Measurements from ENCODE around the gene CNTNAP2.
A peak's percentile ranks its signal among the peaks of the same experiment; 100 is the strongest.

The CNTNAP2 gene

GRCh38 chr7:146355216-146355615 lies 238.6 kb downstream of the CNTNAP2 start:
- TF ChIP-seq, protein P1, sequence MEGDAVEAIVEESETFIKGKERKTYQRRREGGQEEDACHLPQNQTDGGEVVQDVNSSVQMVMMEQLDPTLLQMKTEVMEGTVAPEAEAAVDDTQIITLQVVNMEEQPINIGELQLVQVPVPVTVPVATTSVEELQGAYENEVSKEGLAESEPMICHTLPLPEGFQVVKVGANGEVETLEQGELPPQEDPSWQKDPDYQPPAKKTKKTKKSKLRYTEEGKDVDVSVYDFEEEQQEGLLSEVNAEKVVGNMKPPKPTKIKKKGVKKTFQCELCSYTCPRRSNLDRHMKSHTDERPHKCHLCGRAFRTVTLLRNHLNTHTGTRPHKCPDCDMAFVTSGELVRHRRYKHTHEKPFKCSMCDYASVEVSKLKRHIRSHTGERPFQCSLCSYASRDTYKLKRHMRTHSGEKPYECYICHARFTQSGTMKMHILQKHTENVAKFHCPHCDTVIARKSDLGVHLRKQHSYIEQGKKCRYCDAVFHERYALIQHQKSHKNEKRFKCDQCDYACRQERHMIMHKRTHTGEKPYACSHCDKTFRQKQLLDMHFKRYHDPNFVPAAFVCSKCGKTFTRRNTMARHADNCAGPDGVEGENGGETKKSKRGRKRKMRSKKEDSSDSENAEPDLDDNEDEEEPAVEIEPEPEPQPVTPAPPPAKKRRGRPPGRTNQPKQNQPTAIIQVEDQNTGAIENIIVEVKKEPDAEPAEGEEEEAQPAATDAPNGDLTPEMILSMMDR (conservative IDR thresholded peaks at IDR 0.05; ENCODE audit: control insufficient read depth, insufficient read depth, low read depth, low read length) = no peak
- no peak for DNase-seq (ENCODE audit: low read depth)

DNA sequence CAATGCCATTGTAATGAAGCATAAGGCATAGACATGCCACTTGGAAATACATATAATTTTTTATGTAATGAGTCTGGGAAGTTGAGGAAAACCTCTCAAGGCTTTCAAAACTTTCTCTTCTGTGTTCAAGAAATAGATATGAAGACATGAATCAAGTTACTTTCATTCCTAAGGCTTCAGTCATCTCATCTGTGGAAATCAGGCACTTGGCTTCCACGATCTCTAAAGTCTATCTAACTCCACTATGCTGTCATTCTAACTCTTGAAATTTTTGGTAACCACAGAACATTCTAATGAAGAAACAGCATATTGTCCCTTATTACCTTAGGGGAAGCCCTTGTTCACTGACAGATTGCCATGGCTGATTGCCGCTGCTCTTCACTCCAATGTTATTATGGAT lies 242.6 kb downstream of the CNTNAP2 start:
- TF ChIP-seq, protein P1 (conservative IDR thresholded peaks at IDR 0.05; ENCODE audit: control insufficient read depth, insufficient read depth, low read depth, low read length) = no peak
- H3K4me3 ChIP-seq (ENCODE audit: control insufficient read depth, low read depth, low read length) = no peak overlapping the region
- DNase-seq (ENCODE audit: low read depth) = no peak

More at GRCh38 chr7:146355216-146355615, 238.6 kb downstream of the CNTNAP2 start:
- no peak overlapping the region for H3K4me3 ChIP-seq (ENCODE audit: control insufficient read depth, low read depth, low read length)

- DNase-seq (ENCODE audit: low read depth) = peak; percentile 23
- TF ChIP-seq, protein P1 (conservative IDR thresholded peaks at IDR 0.05; ENCODE audit: control insufficient read depth, insufficient read depth, low read depth, low read length) = no peak
Observed at GRCh38 chr7:146366938-146367337, 250.3 kb downstream of the CNTNAP2 start.

DNA sequence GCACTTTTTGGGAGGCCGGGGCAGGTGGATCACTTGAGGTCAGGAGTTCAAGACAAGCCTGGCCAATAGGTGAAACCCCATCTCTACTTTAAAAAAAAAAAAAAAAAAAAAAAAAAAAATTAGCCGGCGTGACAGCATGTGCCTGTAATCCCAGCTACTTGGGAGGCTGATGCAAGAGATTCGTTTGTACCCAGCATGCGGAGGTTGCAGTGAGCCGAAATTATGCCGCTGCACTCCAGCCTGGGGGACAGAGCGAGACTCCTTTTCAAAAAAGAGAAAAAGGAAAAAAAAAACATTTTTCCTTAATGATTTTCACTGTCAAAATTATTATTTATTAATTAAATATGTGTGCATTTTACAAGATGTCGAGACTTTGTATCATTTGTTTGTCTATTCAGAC lies 253.6 kb downstream of the CNTNAP2 start:
- no peak overlapping the region for H3K4me3 ChIP-seq (ENCODE audit: control insufficient read depth, low read depth, low read length)
- DNase-seq (ENCODE audit: low read depth) = no peak
- TF ChIP-seq, protein P1 (conservative IDR thresholded peaks at IDR 0.05; ENCODE audit: control insufficient read depth, insufficient read depth, low read depth, low read length) = no peak

More at GRCh38 chr7:146366938-146367337, 250.3 kb downstream of the CNTNAP2 start:
- H3K4me3 ChIP-seq (ENCODE audit: control insufficient read depth, low read depth, low read length) = no peak overlapping the region

DNA sequence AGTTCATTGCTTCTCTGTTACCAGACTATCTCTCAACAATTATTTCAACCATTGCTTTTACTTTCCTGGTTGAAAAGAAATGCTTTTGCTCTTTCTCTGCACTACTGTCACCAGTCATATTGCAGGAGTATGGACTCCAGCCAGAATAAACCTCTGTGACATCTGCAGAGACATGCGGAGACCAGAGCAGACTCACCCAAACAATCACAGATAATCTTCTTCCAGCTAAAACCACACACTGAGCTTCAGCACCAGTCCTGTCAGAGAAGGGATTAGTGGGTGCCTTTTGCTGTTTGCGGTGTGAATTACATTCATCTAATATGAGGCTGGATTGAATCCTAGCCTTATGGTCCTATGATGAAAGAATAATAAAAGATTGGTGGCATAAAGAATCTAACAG lies 258.6 kb downstream of the CNTNAP2 start:
- TF ChIP-seq, protein P1 (conservative IDR thresholded peaks at IDR 0.05; ENCODE audit: control insufficient read depth, insufficient read depth, low read depth, low read length) = no peak
- no peak overlapping the region for H3K4me3 ChIP-seq (ENCODE audit: control insufficient read depth, low read depth, low read length)
- DNase-seq (ENCODE audit: low read depth) = no peak

GRCh38 chr7:146378196-146378595 lies 261.6 kb downstream of the CNTNAP2 start:
- H3K4me3 ChIP-seq (ENCODE audit: control insufficient read depth, low read depth, low read length) = no peak overlapping the region
- DNase-seq (ENCODE audit: low read depth) = no peak
- TF ChIP-seq, protein P1 (conservative IDR thresholded peaks at IDR 0.05; ENCODE audit: control insufficient read depth, insufficient read depth, low read depth, low read length) = no peak

GRCh38 chr7:146387140-146387539 lies 270.5 kb downstream of the CNTNAP2 start:
- no peak overlapping the region for H3K4me3 ChIP-seq (ENCODE audit: control insufficient read depth, low read depth, low read length)
- TF ChIP-seq, protein P1 (conservative IDR thresholded peaks at IDR 0.05; ENCODE audit: control insufficient read depth, insufficient read depth, low read depth, low read length) = no peak
- no peak for DNase-seq (ENCODE audit: low read depth)

Measured in fibroblast of mammary gland (primary cell).